GM21825 (cell line): ENCODE measurements around the gene TAOK3.

ENCODE experiments used
- ATAC-seq: cut with Tn5 transposase; IDR thresholded peaks from one replicate; pipeline ENCODE4 v1.9.1; 2021; ENCODE audit warnings: mild to moderate bottlenecking, moderate library complexity; ENCODE audit not compliant: unreplicated experiment

Gene TAOK3

GRCh38 chr12:118103601-118104382 lies 268.9 kb downstream of the TAOK3 start, which contains the start of gene VSIG10:
TSS of gene VSIG10 (minus strand) at chr12:118104011. CDS start at chr12:118103671, 340 bp downstream.
- ATAC-seq, result no peak

- no peak for ATAC-seq
These were observed 269.5 kb downstream of the TAOK3 start for GRCh38 chr12:118103201-118103600.

GRCh38 chr12:118102609-118103008 lies 270.1 kb downstream of the TAOK3 start:
- no peak for ATAC-seq

GRCh38 chr12:118102070-118102469 lies 270.6 kb downstream of the TAOK3 start:
- ATAC-seq, result no peak

GRCh38 chr12:118101051-118101450 lies 271.7 kb downstream of the TAOK3 start:
- no peak for ATAC-seq
